Right lobe of liver (tissue), 4 donors: ENCODE data around the gene TMED6.

Source experiments
- CTCF ChIP-seq, 4 donors: fragments of 200-600 bp in 3 of 4; fragments of 450-650 bp in 1 of 4; IDR thresholded peaks; one replicate each; pipeline versions ENCODE4 v1.5.1 to v1.8.0; 2016 to 2022; ENCODE audit warnings: antibody characterized with exemption in 4 of 4, mild to moderate bottlenecking in 2 of 4
- POLR2A ChIP-seq: fragments of 450-650 bp; IDR thresholded peaks from one replicate; pipeline ENCODE4 v1.6.1; 2017; ENCODE audit warnings: antibody characterized with exemption, mild to moderate bottlenecking
- donor health status: DM: no; HTN: no; CAD: no.
- donor health status: DM: no; HTN: no; CAD: no.
- donor health status: DM: no; HTN: yes; CAD: no.

DNA sequence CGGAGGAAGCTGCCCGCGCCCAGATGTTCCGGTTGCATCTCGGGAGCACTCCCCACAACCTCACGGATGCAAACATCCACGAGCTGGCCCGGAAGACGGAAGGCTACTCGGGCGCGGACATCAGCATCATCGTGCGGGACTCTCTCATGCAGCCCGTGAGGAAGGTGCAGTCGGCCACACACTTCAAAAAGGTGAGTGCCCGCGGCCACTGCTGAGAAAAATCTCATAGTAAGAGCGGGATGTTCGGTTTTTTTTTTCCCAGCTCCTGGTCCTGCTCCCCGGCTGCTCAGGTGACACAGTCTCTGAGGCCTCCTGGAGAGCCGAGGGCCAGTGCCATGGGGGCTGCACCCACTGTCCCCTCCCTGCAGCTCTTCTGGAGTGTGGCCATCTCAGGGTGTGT is 30.5 kb downstream of the TMED6 start:
- no peak for TF ChIP-seq CTCF (IDR thresholded peaks at IDR 0.05)
- TF ChIP-seq POLR2A = no peak
